GM23338 (cell line): Measurements from ENCODE around the gene HEY2. TPM values are rescaled to one million over a fixed set of nuclear protein-coding genes. Genes with fewer than 3 reads are reported as not detected.

Experiments used
- ATAC-seq: fragments of 200-7000 bp; cut with Tn5 transposase; 3 replicates; pipeline ENCODE4 v1.9.1; 2020
- DNase-seq: peaks from one replicate; pipeline ENCODE4 v3.0.0-alpha.2; 2015; ENCODE audit warnings: low spot score
- H2AFZ ChIP-seq: fragments of 200-600 bp; sonication (generic); 2 replicates; pipeline ENCODE4 v1.8.0; 2016; ENCODE audit warnings: antibody characterized with exemption, mild to moderate bottlenecking, moderate library complexity
- H3F3A ChIP-seq: fragments of 200-600 bp; sonication (generic); replicated peaks from 2 replicates; pipeline ENCODE4 v1.8.0; 2017; ENCODE audit warnings: antibody characterized with exemption, mixed run types, low read depth
- H3K27ac ChIP-seq: fragments of 200-600 bp; sonication (generic); 2 replicates; pipeline ENCODE4 v1.6.1; 2016; ENCODE audit warnings: low read depth
- H3K27me3 ChIP-seq: fragments of 200-600 bp; sonication (generic); 2 replicates; pipeline ENCODE4 v1.8.0; 2016; ENCODE audit warnings: mild to moderate bottlenecking, mixed run types, moderate library complexity; ENCODE audit not compliant: insufficient read depth
- H3K36me3 ChIP-seq: fragments of 200-600 bp; sonication (generic); 2 replicates; pipeline ENCODE4 v1.8.0; 2016; ENCODE audit warnings: mild to moderate bottlenecking; ENCODE audit not compliant: insufficient read depth
- H3K4me1 ChIP-seq: fragments of 200-600 bp; sonication (generic); 2 replicates; pipeline ENCODE4 v1.8.0; 2016; ENCODE audit warnings: mild to moderate bottlenecking, moderate library complexity; ENCODE audit not compliant: insufficient read depth
- H3K4me2 ChIP-seq: fragments of 200-600 bp; sonication (generic); 2 replicates; pipeline ENCODE4 v1.7.1; 2017; ENCODE audit warnings: mixed run types
- H3K4me3 ChIP-seq: fragments of 200-600 bp; sonication (generic); 2 replicates; pipeline ENCODE4 v1.6.1; 2016; ENCODE audit warnings: mixed run types
- H3K79me2 ChIP-seq: fragments of 200-600 bp; sonication (generic); replicated peaks from 2 replicates; pipeline ENCODE4 v1.8.0; 2017; ENCODE audit warnings: mild to moderate bottlenecking; ENCODE audit not compliant: insufficient read depth
- H3K9me2 ChIP-seq: fragments of 200-600 bp; sonication (generic); 2 replicates; pipeline ENCODE4 v1.8.0; 2017; ENCODE audit not compliant: insufficient read depth
- H4K20me1 ChIP-seq: fragments of 200-600 bp; sonication (generic); replicated peaks from 2 replicates; pipeline ENCODE4 v1.8.0; 2017; ENCODE audit warnings: mild to moderate bottlenecking; ENCODE audit not compliant: insufficient read depth
- H3K27ac Mint-ChIP-seq: 2 replicates; pipeline ENCODE4 v1.8.0; 2020; ENCODE audit warnings: inconsistent platforms, mild to moderate bottlenecking, moderate library complexity, mixed read lengths
- H3K27me3 Mint-ChIP-seq: 3 replicates; pipeline ENCODE4 v1.8.0; 2022; ENCODE audit warnings: low read depth, mild to moderate bottlenecking, moderate library complexity, mixed read lengths, inconsistent platforms; ENCODE audit not compliant: insufficient read depth, poor library complexity
- H3K36me3 Mint-ChIP-seq: 3 replicates; pipeline ENCODE4 v1.8.0; 2021; ENCODE audit warnings: low read depth, mild to moderate bottlenecking, inconsistent platforms, moderate library complexity, mixed read lengths
- H3K4me1 Mint-ChIP-seq: 3 replicates; pipeline ENCODE4 v1.8.0; 2020; ENCODE audit warnings: mild to moderate bottlenecking, inconsistent platforms, mixed read lengths
- H3K4me3 Mint-ChIP-seq: 3 replicates; pipeline ENCODE4 v1.8.0; 2021; ENCODE audit warnings: moderate library complexity, mild to moderate bottlenecking, inconsistent platforms, mixed read lengths
- H3K9me3 Mint-ChIP-seq: 3 replicates; pipeline ENCODE4 v1.8.0; 2020; ENCODE audit warnings: moderate library complexity, mild to moderate bottlenecking, inconsistent platforms, mixed read lengths
- CREB1 ChIP-seq: fragments of 250-450 bp; sonication (Bioruptor Pico); IDR thresholded peaks from 2 replicates; pipeline ENCODE4 v1.5.0; 2020; ENCODE audit warnings: low read depth, mild to moderate bottlenecking, moderate library complexity
- CTCF ChIP-seq, 2 experiments: fragments of 200-600 bp in 1 of 2; sonication (generic) in 1 of 2; conservative IDR thresholded peaks; 2 replicates each; pipeline versions ENCODE4 v1.5.1 to v1.6.1; 2016 to 2017; ENCODE audit warnings: antibody characterized with exemption in 2 of 2, low read depth in 2 of 2, mild to moderate bottlenecking in 2 of 2, moderate library complexity in 1 of 2
- ETS1 ChIP-seq: IDR thresholded peaks from 2 replicates; pipeline ENCODE4 v1.6.1; 2016; ENCODE audit warnings: antibody characterized with exemption
- EZH2 ChIP-seq: fragments of 200-600 bp; sonication (generic); IDR thresholded peaks from one replicate; pipeline ENCODE4 v1.8.0; 2017; ENCODE audit warnings: antibody characterized with exemption, mild to moderate bottlenecking, low read depth; ENCODE audit not compliant: unreplicated experiment
- EZH2phosphoT487 ChIP-seq: fragments of 200-600 bp; sonication (generic); IDR thresholded peaks from one replicate; pipeline ENCODE4 v1.8.1; 2018; ENCODE audit warnings: antibody characterized with exemption; ENCODE audit not compliant: unreplicated experiment
- JUNB ChIP-seq: IDR thresholded peaks from one replicate; pipeline ENCODE4 v1.6.1; 2016; ENCODE audit warnings: antibody characterized with exemption; ENCODE audit not compliant: unreplicated experiment
- NANOG ChIP-seq: IDR thresholded peaks from 2 replicates; pipeline ENCODE4 v1.6.1; 2016; ENCODE audit warnings: antibody characterized with exemption, borderline replicate concordance
- POLR2AphosphoS5 ChIP-seq: IDR thresholded peaks from 2 replicates; pipeline ENCODE4 v1.6.1; 2016; ENCODE audit warnings: antibody characterized with exemption, low read depth
- STAT1 ChIP-seq: IDR thresholded peaks from one replicate; pipeline ENCODE4 v1.6.1; 2016; ENCODE audit warnings: antibody characterized with exemption; ENCODE audit not compliant: unreplicated experiment
- ZNF114 ChIP-seq: fragments of 250-450 bp; sonication (Bioruptor Pico); IDR thresholded peaks from 2 replicates; pipeline ENCODE4 v1.5.0; 2020; ENCODE audit warnings: mild to moderate bottlenecking, moderate library complexity
- ZNF331 ChIP-seq: fragments of 250-450 bp; sonication (Bioruptor Pico); IDR thresholded peaks from 2 replicates; pipeline ENCODE4 v1.5.0; 2020; ENCODE audit warnings: low read depth, mild to moderate bottlenecking, moderate library complexity
- ZNF462 ChIP-seq: fragments of 250-450 bp; sonication (Bioruptor Pico); IDR thresholded peaks from 2 replicates; pipeline ENCODE4 v1.5.0; 2020; ENCODE audit warnings: mild to moderate bottlenecking, moderate library complexity
- polyA plus RNA-seq: library from polyadenylated mRNA; unstranded; fragments of >200 nt; fragmentation: Nextera tagmentation; extraction: Ambion mirVana; gene quantifications from 2 replicates; pipeline ENCODE4 v1.2.1, GENCODE V29; 2016
- total RNA-seq: library from RNA; depleted of rRNA; stranded (reverse); fragments of >200 nt; shearing (Covaris generic); gene quantifications from 2 replicates; pipeline ENCODE4 v1.2.3, GENCODE V29; 2014

Gene HEY2
- total and polyA plus RNA-seq, 2 experiments from 2014 or later, result 4.3 to 8.5 TPM

DNA sequence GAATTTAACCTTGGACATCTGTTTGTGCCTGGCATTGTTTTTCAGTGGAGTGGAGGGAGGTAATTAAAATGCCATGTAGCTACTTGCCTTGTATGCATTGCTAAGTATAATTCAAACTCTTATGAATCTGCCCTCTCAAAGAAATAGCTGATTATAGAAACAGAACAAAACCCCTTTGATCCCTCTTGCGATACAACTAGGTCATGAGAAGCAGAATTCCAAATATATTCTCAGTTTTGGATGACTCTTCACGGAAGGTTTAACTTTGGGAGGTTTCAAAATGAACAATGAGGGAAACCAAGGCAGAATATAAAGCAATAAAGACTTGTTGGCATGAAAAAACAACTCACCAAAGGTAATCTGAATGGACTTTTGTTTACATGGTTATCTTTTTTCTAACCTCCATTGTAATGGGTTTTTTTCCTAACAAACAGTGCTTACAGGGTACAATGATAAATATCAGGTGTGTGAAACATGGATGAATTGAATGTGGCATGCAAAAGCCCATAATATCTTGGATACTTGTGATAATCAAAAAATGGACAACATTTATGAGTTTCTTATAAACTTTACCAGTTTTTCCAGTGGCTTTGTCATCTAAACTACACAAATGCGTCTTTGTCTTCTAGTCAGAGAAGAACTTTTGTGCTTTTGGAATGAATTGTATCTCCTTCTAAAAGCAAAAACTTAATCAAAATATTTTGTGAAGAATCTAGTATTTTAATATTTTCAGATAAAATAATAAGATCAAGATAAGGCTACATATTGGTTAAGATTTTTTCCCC, 15.7 kb upstream of the HEY2 start:
- TF ChIP-seq CTCF (conservative IDR thresholded peaks at IDR 0.05; ENCODE audit: low read depth in 2 of 2), result no peak
- DNase-seq, result no peak
- Histone ChIP-seq H3K36me3 (no peaks in the 10 kb centered on the region), H3K27me3 (no peaks in the 10 kb centered on the region), H3K9me2 (no peaks in the 10 kb centered on the region), H4K20me1 (no peaks in the 10 kb centered on the region), H3K27ac (no peak overlapping the region), H2AFZ (no peak overlapping the region), H3K4me2 (no peak overlapping the region), H3K4me1 (peaks cover 41% of the 10 kb centered on the region), H3K4me3 (no peak overlapping the region), H3K79me2 (no peaks in the 10 kb centered on the region), H3F3A (no peaks in the 10 kb centered on the region)
- Mint-ChIP-seq H3K27me3 (no peaks in the 10 kb centered on the region), H3K36me3 (no peaks in the 10 kb centered on the region), H3K9me3 (no peaks in the 10 kb centered on the region), H3K4me3 (no peak overlapping the region), H3K4me1 (peaks cover 30% of the 10 kb centered on the region), H3K27ac (no peak overlapping the region)
- ATAC-seq, result no peak

- no peak overlapping the region for H3K27ac ChIP-seq
- H3K4me2 ChIP-seq, result no peak overlapping the region
- peaks cover 20% of the 10 kb centered on the region for H3K4me1 Mint-ChIP-seq
- H2AFZ ChIP-seq, result no peak overlapping the region
- no peaks in the 10 kb centered on the region for H3K9me2 ChIP-seq
- H3K27ac Mint-ChIP-seq, result no peak overlapping the region
- ATAC-seq (no peak), DNase-seq (no peak)
- peaks cover 40% of the 10 kb centered on the region for H3K4me1 ChIP-seq
- no peak overlapping the region for H3K4me3 ChIP-seq
- H3K79me2 ChIP-seq, result peaks cover 8% of the 10 kb centered on the region
- H3K4me3 Mint-ChIP-seq, result no peak overlapping the region
- no peaks in the 10 kb centered on the region for H3K9me3 Mint-ChIP-seq
- H3K27me3 Mint-ChIP-seq, result peaks cover 3% of the 10 kb centered on the region
- H3F3A ChIP-seq, result no peaks in the 10 kb centered on the region
- no peaks in the 10 kb centered on the region for H3K27me3 ChIP-seq
- H3K36me3 Mint-ChIP-seq, result no peaks in the 10 kb centered on the region
- H3K36me3 ChIP-seq, result no peaks in the 10 kb centered on the region
- no peaks in the 10 kb centered on the region for H4K20me1 ChIP-seq
- TF ChIP-seq ETS1 (no peak), ZNF331 (CRISPR knock-in tag) (no peak), ZNF462 (CRISPR knock-in tag) (no peak), NANOG (no peak), POLR2AphosphoS5 (no peak), EZH2phosphoT487 (no peak), ZNF114 (no peak), EZH2 (no peak), CREB1 (CRISPR knock-in tag) (no peak), JUNB (no peak), STAT1 (no peak)
Observed at GRCh38 chr6:125738276-125738675, 11.2 kb upstream of the HEY2 start.
